ENCODE measurements around the gene RGS2. TPM values are rescaled to one million over a fixed set of nuclear protein-coding genes. Genes with fewer than 3 reads are reported as not detected.

The RGS2 gene
- total and polyA plus RNA-seq, 8 donors, result 40.6 to 204 (median 101) TPM

DNA sequence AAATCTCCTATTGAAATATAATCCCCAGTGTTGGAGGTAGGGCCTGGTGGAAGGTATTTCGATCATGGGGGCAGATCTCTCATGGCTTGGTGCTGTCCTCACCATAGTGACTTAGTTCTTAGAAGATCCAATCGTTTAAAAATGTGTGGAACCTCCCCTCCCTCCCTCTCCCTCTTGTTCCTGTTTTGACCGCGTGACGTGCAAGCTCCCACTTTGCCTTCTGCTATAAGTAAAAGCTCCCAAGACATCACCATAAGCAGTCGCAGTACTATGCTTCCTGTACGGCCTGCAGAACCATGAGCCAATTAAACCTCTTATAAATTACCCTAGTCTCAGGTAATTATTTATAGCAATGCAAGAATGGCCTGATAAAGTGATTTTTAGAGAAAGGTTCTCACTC, 10.9 kb upstream of the RGS2 start:
- Histone ChIP-seq H3K4me1 (no peaks in the 10 kb centered on the region), H3K9me3 (no peaks in the 10 kb centered on the region), H3K36me3 (no peaks in the 10 kb centered on the region), H3K27ac (no peak overlapping the region), H3K4me3 (no peak overlapping the region), H3K27me3 (no peaks in the 10 kb centered on the region)
- intact Hi-C loops (cut with DNase I; ENCODE audit: low total_unique reads), result loop anchor here (10.0 kb wide), 1 partner anchor 227 kb away; no protein-coding TSS in a partner anchor
- 76 to 92% (median 82%) methylated on average over 7 of the region's 7 CpGs for WGBS, 5 donors
- TF ChIP-seq POLR2A (IDR thresholded peaks at IDR 0.05) (no peak), EP300 (IDR thresholded peaks at IDR 0.05) (no peak), POLR2AphosphoS5 (IDR thresholded peaks at IDR 0.05) (no peak)
- TF ChIP-seq, protein P1, sequence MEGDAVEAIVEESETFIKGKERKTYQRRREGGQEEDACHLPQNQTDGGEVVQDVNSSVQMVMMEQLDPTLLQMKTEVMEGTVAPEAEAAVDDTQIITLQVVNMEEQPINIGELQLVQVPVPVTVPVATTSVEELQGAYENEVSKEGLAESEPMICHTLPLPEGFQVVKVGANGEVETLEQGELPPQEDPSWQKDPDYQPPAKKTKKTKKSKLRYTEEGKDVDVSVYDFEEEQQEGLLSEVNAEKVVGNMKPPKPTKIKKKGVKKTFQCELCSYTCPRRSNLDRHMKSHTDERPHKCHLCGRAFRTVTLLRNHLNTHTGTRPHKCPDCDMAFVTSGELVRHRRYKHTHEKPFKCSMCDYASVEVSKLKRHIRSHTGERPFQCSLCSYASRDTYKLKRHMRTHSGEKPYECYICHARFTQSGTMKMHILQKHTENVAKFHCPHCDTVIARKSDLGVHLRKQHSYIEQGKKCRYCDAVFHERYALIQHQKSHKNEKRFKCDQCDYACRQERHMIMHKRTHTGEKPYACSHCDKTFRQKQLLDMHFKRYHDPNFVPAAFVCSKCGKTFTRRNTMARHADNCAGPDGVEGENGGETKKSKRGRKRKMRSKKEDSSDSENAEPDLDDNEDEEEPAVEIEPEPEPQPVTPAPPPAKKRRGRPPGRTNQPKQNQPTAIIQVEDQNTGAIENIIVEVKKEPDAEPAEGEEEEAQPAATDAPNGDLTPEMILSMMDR (IDR thresholded peaks at IDR 0.05), result no peak
- DNase-seq, result no peak

- Histone ChIP-seq H3K27me3 (no peaks in the 10 kb centered on the region), H3K36me3 (no peaks in the 10 kb centered on the region), H3K4me1 (peaks cover 0 to 14% (median 4%) of the 10 kb centered on the region in 4 donors), H3K4me3 (no peak overlapping the region), H3K9me3 (no peaks in the 10 kb centered on the region), H3K27ac (no peak overlapping the region)
- WGBS, 5 donors, result 72 to 89% (median 82%) methylated on average over 2 of the region's 2 CpGs
- intact Hi-C loops (cut with DNase I; ENCODE audit: low total_unique reads), result no loop called here
- no peak for TF ChIP-seq POLR2AphosphoS5 (IDR thresholded peaks at IDR 0.05)
- no peak for DNase-seq
These were observed 7.4 kb upstream of the RGS2 start for GRCh38 chr1:192801451-192801850.

- no peak overlapping the region for H3K4me3 ChIP-seq
- intact Hi-C loops (cut with DNase I; ENCODE audit: low total_unique reads), result no loop called here
- TF ChIP-seq EP300 (IDR thresholded peaks at IDR 0.05) (no peak), POLR2AphosphoS5 (IDR thresholded peaks at IDR 0.05) (no peak), POLR2A (IDR thresholded peaks at IDR 0.05) (no peak)
- TF ChIP-seq, protein P1 (IDR thresholded peaks at IDR 0.05), result no peak
- no peaks in the 10 kb centered on the region for H3K36me3 ChIP-seq
- no peaks in the 10 kb centered on the region for H3K9me3 ChIP-seq
- no peak overlapping the region for H3K27ac ChIP-seq
- DNase-seq, result no peak
- H3K4me1 ChIP-seq, result peaks cover 0 to 24% (median 8%) of the 10 kb centered on the region in 4 donors
- H3K27me3 ChIP-seq, result no peaks in the 10 kb centered on the region
These were observed 6.4 kb upstream of the RGS2 start for GRCh38 chr1:192802406-192802805.

- H3K4me1 ChIP-seq, result peaks cover 0 to 33% (median 17%) of the 10 kb centered on the region in 4 donors
- TF ChIP-seq EP300 (IDR thresholded peaks at IDR 0.05), result no peak
- TF ChIP-seq POLR2A (IDR thresholded peaks at IDR 0.05), result no peak
- no peak for TF ChIP-seq POLR2AphosphoS5 (IDR thresholded peaks at IDR 0.05)
- TF ChIP-seq, protein P1 (IDR thresholded peaks at IDR 0.05), result no peak
- intact Hi-C loops (cut with DNase I; ENCODE audit: low total_unique reads), result no loop called here
- H3K4me3 ChIP-seq, result no peak overlapping the region
- H3K27me3 ChIP-seq, result no peaks in the 10 kb centered on the region
- H3K9me3 ChIP-seq, result no peaks in the 10 kb centered on the region
- no peak for DNase-seq
- H3K36me3 ChIP-seq, result no peaks in the 10 kb centered on the region
- H3K27ac ChIP-seq, result no peak overlapping the region
These were observed 5.3 kb upstream of the RGS2 start for GRCh38 chr1:192803501-192803900.

- peak in 1 of 2 donors; percentile 82 for DNase-seq
- 70 to 83% (median 76%) methylated on average over 2 of the region's 2 CpGs for whole genome bisulfite sequencing, 5 donors
- Histone ChIP-seq H3K9me3 (no peaks in the 10 kb centered on the region), H3K4me1 (peaks cover 0 to 41% (median 22%) of the 10 kb centered on the region in 4 donors), H3K27ac (peak overlapping the region in 3 of 5 donors; percentile 92 to 99 (median 98)), H3K36me3 (peaks cover 0 to 7% (median 3%) of the 10 kb centered on the region in 4 donors), H3K4me3 (no peak overlapping the region), H3K27me3 (no peaks in the 10 kb centered on the region)
- intact Hi-C loops (cut with DNase I; ENCODE audit: low total_unique reads), result no loop called here
- no peak for TF ChIP-seq EP300 (IDR thresholded peaks at IDR 0.05)
- TF ChIP-seq POLR2AphosphoS5 (IDR thresholded peaks at IDR 0.05), result peak in 2 of 3 donors; percentile 79 to 90
- TF ChIP-seq, protein P1 (IDR thresholded peaks at IDR 0.05), result peak in 5 of 7 experiments; percentile 39 to 62 (median 52)
These were observed 3.0 kb upstream of the RGS2 start for GRCh38 chr1:192805832-192806323.

Data from stomach (tissue), 9 donors.